GM12874 (cell line): ENCODE measurements around the gene SEMA3D.

ENCODE experiments used
- TF ChIP-seq, protein P1 (sequence below): IDR thresholded peaks from 2 replicates; pipeline ENCODE4 v1.5.1; 2011; ENCODE audit warnings: low read depth, mild to moderate bottlenecking, control low read depth, low read length, moderate library complexity; ENCODE audit not compliant: insufficient read depth

Gene SEMA3D

DNA sequence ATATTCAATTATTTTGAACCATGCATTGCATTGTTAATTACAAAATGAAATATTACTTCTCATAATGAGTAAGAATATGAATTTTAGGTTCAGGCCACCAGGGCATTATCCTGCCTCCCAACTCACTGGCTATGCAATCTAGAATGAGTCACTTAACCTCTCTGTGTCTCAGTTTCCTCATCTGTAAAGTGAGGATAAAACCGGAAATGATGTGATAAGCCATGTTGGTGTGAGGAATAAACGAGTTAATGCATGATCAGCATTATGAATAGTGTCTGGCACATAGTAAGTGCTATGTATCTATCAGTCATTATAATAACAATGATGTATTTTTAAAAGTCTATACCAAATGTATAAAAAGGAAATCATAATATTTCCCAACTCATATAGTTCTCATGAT lies 85.5 kb downstream of the SEMA3D start:
- TF ChIP-seq, protein P1, sequence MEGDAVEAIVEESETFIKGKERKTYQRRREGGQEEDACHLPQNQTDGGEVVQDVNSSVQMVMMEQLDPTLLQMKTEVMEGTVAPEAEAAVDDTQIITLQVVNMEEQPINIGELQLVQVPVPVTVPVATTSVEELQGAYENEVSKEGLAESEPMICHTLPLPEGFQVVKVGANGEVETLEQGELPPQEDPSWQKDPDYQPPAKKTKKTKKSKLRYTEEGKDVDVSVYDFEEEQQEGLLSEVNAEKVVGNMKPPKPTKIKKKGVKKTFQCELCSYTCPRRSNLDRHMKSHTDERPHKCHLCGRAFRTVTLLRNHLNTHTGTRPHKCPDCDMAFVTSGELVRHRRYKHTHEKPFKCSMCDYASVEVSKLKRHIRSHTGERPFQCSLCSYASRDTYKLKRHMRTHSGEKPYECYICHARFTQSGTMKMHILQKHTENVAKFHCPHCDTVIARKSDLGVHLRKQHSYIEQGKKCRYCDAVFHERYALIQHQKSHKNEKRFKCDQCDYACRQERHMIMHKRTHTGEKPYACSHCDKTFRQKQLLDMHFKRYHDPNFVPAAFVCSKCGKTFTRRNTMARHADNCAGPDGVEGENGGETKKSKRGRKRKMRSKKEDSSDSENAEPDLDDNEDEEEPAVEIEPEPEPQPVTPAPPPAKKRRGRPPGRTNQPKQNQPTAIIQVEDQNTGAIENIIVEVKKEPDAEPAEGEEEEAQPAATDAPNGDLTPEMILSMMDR: no peak

DNA sequence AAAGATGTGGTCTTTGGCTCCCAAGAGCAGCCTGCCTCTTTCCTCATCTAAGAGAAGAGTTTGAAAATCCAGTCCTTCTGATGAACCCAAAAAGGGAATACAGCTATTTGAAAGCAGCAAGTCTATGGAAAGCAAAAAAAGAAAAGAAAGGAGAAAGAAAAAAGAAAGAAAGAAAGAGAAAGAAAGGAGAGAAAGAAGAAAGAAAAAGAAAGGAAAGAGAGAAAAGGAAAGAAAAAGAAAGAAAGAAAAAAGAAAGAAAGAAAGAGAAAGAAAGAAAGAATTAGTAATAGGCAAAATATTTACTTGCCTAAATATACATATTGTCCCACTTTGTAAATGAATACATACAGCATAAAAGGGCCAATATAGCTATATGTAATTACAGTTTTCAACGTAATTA lies 89.0 kb downstream of the SEMA3D start:
- TF ChIP-seq, protein P1: no peak

DNA sequence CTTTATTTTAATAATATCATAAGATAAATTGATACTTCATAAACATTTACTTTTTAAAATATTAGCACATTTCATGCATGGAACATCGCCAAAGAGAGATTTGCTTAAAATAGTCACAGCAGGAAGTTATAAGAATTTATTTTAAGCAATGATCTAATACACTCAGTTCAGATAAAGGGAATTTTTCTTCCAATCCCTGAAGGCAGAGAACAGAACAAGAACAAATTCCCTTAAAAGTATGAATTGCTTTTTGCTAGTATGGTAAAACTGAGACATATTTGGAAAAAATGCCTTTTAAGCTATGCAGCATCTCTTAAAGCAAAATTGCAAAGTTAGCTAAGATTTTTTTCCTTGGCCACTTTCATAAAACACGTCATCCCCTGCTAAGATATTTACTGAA lies 91.0 kb downstream of the SEMA3D start:
- TF ChIP-seq, protein P1: no peak

DNA sequence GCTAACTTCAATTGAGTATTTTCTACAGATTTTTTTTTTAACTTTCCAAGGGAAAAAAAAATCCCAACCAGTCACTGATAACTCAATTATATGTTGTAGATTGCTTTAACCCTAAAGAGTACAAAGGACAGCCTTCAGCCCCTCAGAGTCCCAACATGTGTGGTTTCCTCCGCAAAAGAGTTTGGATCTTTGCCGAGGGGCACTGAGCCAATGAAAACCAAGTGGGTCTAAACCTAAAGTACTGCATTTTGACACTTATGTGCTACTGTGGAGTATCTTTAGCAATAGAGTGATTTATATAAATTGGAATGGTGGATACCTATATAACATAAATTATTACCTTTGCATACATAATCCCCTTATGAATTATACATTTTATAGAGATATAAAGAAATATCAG lies 91.5 kb downstream of the SEMA3D start:
- TF ChIP-seq, protein P1: no peak

DNA sequence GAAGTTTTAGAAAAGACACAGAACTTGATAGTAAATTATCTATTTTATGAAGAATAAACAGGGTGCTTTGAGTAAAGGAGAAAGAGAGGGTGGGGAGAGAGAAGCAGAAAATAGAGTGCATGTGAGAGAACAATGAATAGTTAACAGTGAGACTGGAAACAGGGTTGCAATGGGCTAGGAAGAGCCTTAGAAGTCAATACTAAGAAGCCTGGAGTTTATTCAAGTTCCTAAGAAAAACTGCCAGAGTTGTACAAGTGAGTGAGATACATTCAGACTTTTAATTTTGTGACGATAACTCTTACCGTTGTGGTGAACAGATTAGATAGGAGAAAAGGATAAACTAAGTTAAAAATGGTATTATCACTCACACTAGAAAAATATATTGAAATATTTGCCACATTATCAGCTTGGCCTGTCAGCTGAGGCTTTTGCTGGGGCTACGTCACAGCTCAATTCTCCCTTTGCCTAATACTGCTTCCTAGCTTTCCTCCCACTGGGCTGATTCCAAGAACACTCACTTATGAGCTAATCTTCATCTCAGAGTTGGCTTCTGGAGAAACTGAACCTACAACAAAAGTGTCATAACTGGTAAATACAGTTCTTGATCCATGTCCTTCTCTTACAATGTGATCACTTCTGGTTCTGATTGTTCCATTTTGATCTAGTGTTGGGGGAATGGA lies 92.7 kb downstream of the SEMA3D start:
- TF ChIP-seq, protein P1: no peak

DNA sequence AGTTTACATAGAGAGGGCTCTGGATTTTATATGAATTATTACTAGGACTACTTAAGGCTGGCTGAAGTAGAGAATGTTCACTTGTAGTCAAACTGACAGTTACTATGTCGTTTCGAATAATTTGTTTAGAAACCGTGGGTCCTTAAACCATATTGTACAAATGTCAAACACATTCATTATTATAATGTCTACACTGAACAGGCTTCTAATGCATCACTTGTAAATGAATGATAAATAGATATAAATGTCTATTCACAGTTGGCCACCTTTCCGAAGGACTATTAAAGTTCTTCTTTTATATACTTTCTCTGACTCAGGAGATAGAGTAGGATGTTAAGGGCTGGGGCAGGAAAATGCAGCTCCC lies 95.3 kb downstream of the SEMA3D start:
- TF ChIP-seq, protein P1: no peak

DNA sequence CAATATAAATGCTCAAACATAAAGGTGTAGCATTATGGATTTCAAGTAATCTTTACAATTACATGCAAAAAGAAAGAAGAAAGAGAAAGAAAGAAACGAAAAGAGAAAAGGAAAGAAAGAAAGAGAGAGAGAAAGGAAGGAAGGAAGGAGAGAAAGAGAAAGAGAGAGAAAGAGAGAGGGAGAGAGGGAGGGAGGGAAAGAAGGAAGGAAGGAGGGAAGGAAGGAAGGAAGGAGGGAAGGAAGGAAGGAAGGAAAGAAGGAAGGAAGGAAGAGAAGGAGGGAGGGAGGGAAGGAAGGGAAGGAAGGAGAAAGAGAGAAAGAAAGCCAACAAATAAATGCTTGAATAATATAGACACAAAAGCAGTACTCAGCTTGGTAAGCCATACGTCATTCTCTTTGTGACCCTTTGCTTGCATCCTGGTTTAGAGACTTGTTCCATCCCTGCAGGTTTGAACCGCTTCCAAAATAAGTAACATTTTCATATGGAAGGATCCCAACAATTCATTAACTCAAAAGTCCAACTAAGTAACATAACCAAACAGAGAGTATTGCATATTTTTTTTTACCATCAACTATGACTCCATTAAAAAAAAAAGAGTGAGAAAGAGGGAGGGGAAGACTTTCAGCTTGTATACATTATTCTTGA lies 95.8 kb downstream of the SEMA3D start:
- TF ChIP-seq, protein P1: no peak
